ENCODE data around the gene FNIP2. TPM values are rescaled to one million over a fixed set of nuclear protein-coding genes. Genes with fewer than 3 reads are reported as not detected.

Gene FNIP2
- total and polyA plus RNA-seq, 10 of the 15 experiments (the other 5 are each of a cell fraction or from before 2014, with no cell fraction given), result 0.03 to 0.38 (median 0.15) TPM

GRCh38 chr4:158858410-158859199, 89.8 kb downstream of the FNIP2 start:
- RAD21 ChIA-PET (ENCODE audit: unreplicated experiment), result interaction anchor here (0.7 to 6.0 kb wide), 23 partner anchors 26 to 587 kb away, joined by 3 to 80 read pairs (median 4); no protein-coding TSS in a partner anchor

More at GRCh38 chr4:158858410-158859199, 89.8 kb downstream of the FNIP2 start:
- H3K4me3 ChIP-seq, result no peak overlapping the region
- 80% methylated on average over 6 of the region's 6 CpGs for WGBS (ENCODE audit: insufficient coverage, insufficient replicate concordance, low lambda C conversion rate, missing lambda C conversion rate)
- no peak overlapping the region for H3K9ac ChIP-seq (ENCODE audit: control insufficient read depth, insufficient read depth, low read length)
- H2AFZ ChIP-seq (ENCODE audit: control insufficient read depth, low read depth, low read length), result no peak overlapping the region
- DNase-seq (ENCODE audit: low read depth, low spot score) (no peak), ATAC-seq (no peak), FAIRE-seq (no peak)
- H3K27me3 ChIP-seq (replicated peaks in 1 of 2; ENCODE audit: control insufficient read depth in 2 of 2, insufficient read depth in 2 of 2, low read length in 1 of 2), result no peaks in the 10 kb centered on the region
- TF ChIP-seq SUZ12 (IDR thresholded peaks at IDR 0.05; ENCODE audit: unreplicated experiment) (no peak), NR2C2 (IDR thresholded peaks at IDR 0.05; ENCODE audit: borderline replicate concordance, control insufficient read depth, insufficient read length, low read depth) (no peak), SUPT20H (IDR thresholded peaks at IDR 0.05; ENCODE audit: borderline replicate concordance, control insufficient read depth, low read depth, low read length) (no peak), ZZZ3 (IDR thresholded peaks at IDR 0.05; ENCODE audit: control insufficient read depth, insufficient read length, low read depth) (no peak), BACH1 (IDR thresholded peaks at IDR 0.05; ENCODE audit: borderline replicate concordance) (no peak), MAX (IDR thresholded peaks at IDR 0.05; ENCODE audit: low read depth, low read length) (no peak), CHD1 (IDR thresholded peaks at IDR 0.05; ENCODE audit: low read depth, low read length) (no peak), ATF3 (IDR thresholded peaks at IDR 0.05; ENCODE audit: borderline replicate concordance, extremely low read depth, low read depth, low read length) (no peak), E2F8 (IDR thresholded peaks at IDR 0.05; ENCODE audit: low read depth, partially characterized antibody) (no peak), RBBP5 (conservative IDR thresholded peaks at IDR 0.05) (no peak), HDAC6 (IDR thresholded peaks at IDR 0.05; ENCODE audit: unreplicated experiment) (no peak), NKRF (conservative IDR thresholded peaks at IDR 0.05) (no peak)
- POLR2A ChIA-PET, result interaction anchor here (0.5 to 0.9 kb wide), 3 partner anchors 21 to 318 kb away, joined by 3 to 6 read pairs (median 3); no protein-coding TSS in a partner anchor
- H3K79me2 ChIP-seq (ENCODE audit: control insufficient read depth, insufficient read depth, low read length), result no peaks in the 10 kb centered on the region
- no peak overlapping the region for H3K27ac ChIP-seq (ENCODE audit: control insufficient read depth, insufficient read depth)
- H4K20me1 ChIP-seq (ENCODE audit: control insufficient read depth, insufficient read depth), result no peaks in the 10 kb centered on the region
- H3K4me1 ChIP-seq (ENCODE audit: control insufficient read depth, insufficient read depth, low read length), result peaks cover 12% of the 10 kb centered on the region
- H3K36me3 ChIP-seq (ENCODE audit: control insufficient read depth in 2 of 2, insufficient read depth in 2 of 2, low read length in 1 of 2), result 0 out of 4 replicates have a peak, but pooled peaks cover 0 to 3% of the 10 kb centered on the region in 2 experiments
- CTCF ChIA-PET, result interaction anchor here (0.7 to 11.4 kb wide), 24 partner anchors 8 to 597 kb away, joined by 3 to 153 read pairs (median 4); no protein-coding TSS in a partner anchor
- intact Hi-C loops (cut with micrococcal nuclease; ENCODE audit: unreplicated experiment) (no loop called here), in situ Hi-C loops (cut with MboI) (loop anchor here (5.0 kb wide), 3 partner anchors 319 to 589 kb away; no protein-coding TSS in a partner anchor)
- H3K4me2 ChIP-seq (ENCODE audit: control insufficient read depth, insufficient read depth), result no peak overlapping the region
- SMC1A ChIA-PET (ENCODE audit: uncharacterized antibody, unreplicated experiment), result interaction anchor here (0.6 to 4.9 kb wide), 26 partner anchors 9 to 358 kb away, joined by 3 to 78 read pairs (median 5); no protein-coding TSS in a partner anchor
- BruUV-seq (replicated peaks), result no TSS peak
- no peaks in the 10 kb centered on the region; the same call in 1 of the 3 replicates for H3K9me3 ChIP-seq (replicated peaks; ENCODE audit: control insufficient read depth, insufficient read depth, low read length)

Measured in GM12878 (cell line).